ENCODE measurements around the gene THOC5.

THOC5 gene

GRCh38 chr22:29484642-29485041 is 68.9 kb downstream of the THOC5 start:
- TF ChIP-seq CTCF (IDR thresholded peaks at IDR 0.05; ENCODE audit: low read depth, low read length) = no peak
- H3K4me3 ChIP-seq (ENCODE audit: low read depth, low read length) = no peak overlapping the region

GRCh38 chr22:29483254-29483653 is 70.3 kb downstream of the THOC5 start:
- TF ChIP-seq CTCF (IDR thresholded peaks at IDR 0.05; ENCODE audit: low read depth, low read length) = no peak
- no peak overlapping the region for H3K4me3 ChIP-seq (ENCODE audit: low read depth, low read length)

- H3K4me3 ChIP-seq (ENCODE audit: low read depth, low read length) = no peak overlapping the region
- no peak for TF ChIP-seq CTCF (IDR thresholded peaks at IDR 0.05; ENCODE audit: low read depth, low read length)
Measured at GRCh38 chr22:29482726-29483125, 70.8 kb downstream of the THOC5 start.

GRCh38 chr22:29482253-29482652 is 71.3 kb downstream of the THOC5 start:
- no peak overlapping the region for H3K4me3 ChIP-seq (ENCODE audit: low read depth, low read length)
- no peak for TF ChIP-seq CTCF (IDR thresholded peaks at IDR 0.05; ENCODE audit: low read depth, low read length)

- H3K4me3 ChIP-seq (ENCODE audit: low read depth, low read length) = no peak overlapping the region
Measured at GRCh38 chr22:29481265-29482000, 72.1 kb downstream of the THOC5 start.

GRCh38 chr22:29480512-29481264 is 72.9 kb downstream of the THOC5 start:
- H3K4me3 ChIP-seq (ENCODE audit: low read depth, low read length) = no peak overlapping the region

More at GRCh38 chr22:29481265-29482000, 72.1 kb downstream of the THOC5 start:
- no peak for TF ChIP-seq CTCF (IDR thresholded peaks at IDR 0.05; ENCODE audit: low read depth, low read length)

More at GRCh38 chr22:29480512-29481264, 72.9 kb downstream of the THOC5 start:
- no peak for TF ChIP-seq CTCF (IDR thresholded peaks at IDR 0.05; ENCODE audit: low read depth, low read length)
